Upper lobe of left lung (tissue), 6 donors: ENCODE data around the gene ASIP. TPM values are rescaled to one million over a fixed set of nuclear protein-coding genes. Genes with fewer than 3 reads are reported as not detected.
"Not testable (repeated sequence)": the region's sequence is repeated elsewhere in the genome, so short reads cannot be mapped to it uniquely, and the experiment has no call there.

ENCODE experiments used
- ATAC-seq, 2 donors: fragments of 200-7000 bp; cut with Tn5 transposase; one replicate each; pipeline ENCODE4 v1.9.1; 2022; ENCODE audit warnings: mild to moderate bottlenecking in 2 of 2, moderate library complexity in 2 of 2; ENCODE audit not compliant: low FRiP score in 2 of 2
- DNase-seq, 2 donors: peaks; one replicate each; pipeline ENCODE4 v3.0.0-alpha.2; 2019 to 2020
- H3K27ac ChIP-seq, 4 donors: fragments of 200-600 bp; sonication (generic); one replicate each; pipeline ENCODE4 v1.5.1; 2016 to 2019
- H3K27me3 ChIP-seq, 4 donors: fragments of 200-600 bp; sonication (generic); one replicate each; pipeline ENCODE4 v1.5.1; 2017 to 2019
- H3K36me3 ChIP-seq, 4 donors: fragments of 200-600 bp; sonication (generic); one replicate each; pipeline ENCODE4 v1.5.1; 2016 to 2019
- H3K4me1 ChIP-seq, 4 donors: fragments of 200-600 bp; sonication (generic); one replicate each; pipeline ENCODE4 v1.5.1; 2018 to 2019
- H3K4me3 ChIP-seq, 4 donors: fragments of 200-600 bp; sonication (generic); one replicate each; pipeline ENCODE4 v1.5.1; 2017 to 2019; ENCODE audit warnings: mild to moderate bottlenecking in 2 of 4, moderate library complexity in 1 of 4
- H3K9me3 ChIP-seq, 4 donors: fragments of 200-600 bp; sonication (generic); one replicate each; pipeline ENCODE4 v1.5.1; 2018 to 2019
- CTCF ChIP-seq, 6 experiments: fragments of 450-650 bp in 4 of 6; fragments of 200-600 bp in 2 of 6; sonication (generic) in 2 of 6; IDR thresholded peaks; one replicate each; pipeline ENCODE4 v1.5.1; 2016 to 2019; ENCODE audit warnings: antibody characterized with exemption in 6 of 6
- EP300 ChIP-seq, 4 donors: sonication (generic); formaldehyde crosslinking; IDR thresholded peaks; one replicate each; pipeline ENCODE4 v1.5.1; 2017; ENCODE audit warnings: antibody characterized with exemption in 4 of 4, control low read depth in 2 of 4
- POLR2A ChIP-seq, 4 donors: fragments of 450-650 bp; IDR thresholded peaks; one replicate each; pipeline ENCODE4 v1.5.1; 2016 to 2017; ENCODE audit warnings: antibody characterized with exemption in 4 of 4, mild to moderate bottlenecking in 2 of 4
- POLR2AphosphoS5 ChIP-seq, 2 donors: sonication (generic); formaldehyde crosslinking; IDR thresholded peaks; one replicate each; pipeline ENCODE4 v1.5.1; 2017; ENCODE audit warnings: antibody characterized with exemption in 2 of 2
- whole genome bisulfite sequencing, 2 donors: methylation state at CpG; one replicate each; pipeline ENCODE4 v1.1.5; 2017 to 2018; 5-methylcytosine and 5-hydroxymethylcytosine counted together
- total RNA-seq, 6 donors: library from RNA; depleted of rRNA in 4 of 6; stranded (reverse); fragments of >200 nt in 4 of 6; gene quantifications; one replicate each; pipeline versions ENCODE4 v1.1.0 to v1.2.1, GENCODE V29; 2016 to 2021
- donor health status: DM: no; HTN: no; CAD: no; lungs with moderate emphysema.
- donor health status: DM: no; HTN: yes; CAD: no; lungs with severe emphysema.

Gene ASIP
- total RNA-seq, 6 donors from 2014 or later, result 0.47 to 0.54 TPM; not detected in 4

GRCh38 chr20:34281177-34281576 is 40.0 kb downstream of the ASIP start:
- Histone ChIP-seq H3K27me3 (no peaks in the 10 kb centered on the region), H3K36me3 (peaks cover 10 to 79% (median 54%) of the 10 kb centered on the region in 4 donors), H3K27ac (no peak overlapping the region), H3K4me3 (no peak overlapping the region), H3K4me1 (no peaks in the 10 kb centered on the region), H3K9me3 (no peaks in the 10 kb centered on the region)
- TF ChIP-seq EP300 (IDR thresholded peaks at IDR 0.05) (no peak), CTCF (IDR thresholded peaks at IDR 0.05) (no peak), POLR2AphosphoS5 (IDR thresholded peaks at IDR 0.05) (no peak), POLR2A (IDR thresholded peaks at IDR 0.05) (no peak)
- WGBS, 2 donors, result 82 to 88% methylated on average over 3 of the region's 3 CpGs
- DNase-seq, result no peak
- ATAC-seq, result no peak

DNA sequence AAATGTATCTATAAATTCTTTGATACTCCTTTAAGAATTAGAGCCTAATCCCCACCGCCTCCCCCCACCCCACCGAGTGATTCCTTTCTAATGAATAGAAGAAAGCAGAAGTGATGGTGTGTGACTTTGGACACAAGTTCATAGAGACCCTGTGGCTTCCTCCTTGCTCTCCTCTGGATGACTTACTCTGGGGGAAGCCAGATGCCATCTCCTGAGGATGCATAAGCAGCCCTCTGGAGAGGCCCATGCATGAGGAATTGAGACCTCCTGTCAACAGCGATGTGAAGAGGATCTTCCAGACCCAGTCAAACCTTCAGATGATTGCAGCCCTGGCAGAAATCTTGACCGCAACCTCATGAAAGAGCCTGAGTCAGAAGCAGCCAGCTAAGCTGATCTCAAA is 40.8 kb downstream of the ASIP start:
- H3K36me3 ChIP-seq, result peaks cover 10 to 76% (median 50%) of the 10 kb centered on the region in 4 donors
- no peak for ATAC-seq
- WGBS, 2 donors, result 84 to 85% methylated on average over 4 of the region's 4 CpGs
- DNase-seq, result no peak
- TF ChIP-seq POLR2AphosphoS5 (IDR thresholded peaks at IDR 0.05) (no peak), CTCF (IDR thresholded peaks at IDR 0.05) (no peak), POLR2A (IDR thresholded peaks at IDR 0.05) (no peak), EP300 (IDR thresholded peaks at IDR 0.05) (no peak)
- H3K4me3 ChIP-seq, result no peak overlapping the region
- no peak overlapping the region for H3K27ac ChIP-seq
- no peaks in the 10 kb centered on the region for H3K4me1 ChIP-seq
- no peaks in the 10 kb centered on the region for H3K27me3 ChIP-seq
- H3K9me3 ChIP-seq, result no peaks in the 10 kb centered on the region

DNA sequence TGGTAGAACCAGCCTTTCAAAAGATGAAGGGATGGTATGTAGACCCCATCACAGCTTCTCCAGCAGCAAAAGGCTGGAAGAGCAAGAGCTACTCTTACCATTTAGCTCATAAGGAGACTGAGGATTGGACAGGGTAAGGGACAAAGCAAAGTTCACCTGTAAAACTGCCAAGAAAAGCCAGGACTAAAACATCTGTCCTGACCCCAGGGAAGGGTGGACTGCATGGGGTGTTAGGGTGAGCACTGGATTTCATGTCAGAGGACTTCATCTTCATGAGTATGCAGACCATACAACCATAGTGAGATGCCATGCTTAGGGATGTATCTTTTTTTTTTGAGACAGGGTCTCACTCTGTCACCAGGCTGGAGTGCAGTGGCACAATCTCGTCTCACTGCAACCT is 42.6 kb downstream of the ASIP start:
- no peak for TF ChIP-seq POLR2AphosphoS5 (IDR thresholded peaks at IDR 0.05)
- TF ChIP-seq EP300 (IDR thresholded peaks at IDR 0.05), result no peak
- no peak for TF ChIP-seq CTCF (IDR thresholded peaks at IDR 0.05)
- TF ChIP-seq POLR2A (IDR thresholded peaks at IDR 0.05), result no peak
- peaks cover 10 to 85% (median 53%) of the 10 kb centered on the region in 4 donors for H3K36me3 ChIP-seq
- WGBS, 2 donors, result 92 to 100% methylated on average over 1 of the region's 1 CpG

GRCh38 chr20:34285450-34285849 is 44.2 kb downstream of the ASIP start:
- H3K4me3 ChIP-seq, result no peak overlapping the region
- H3K9me3 ChIP-seq, result no peaks in the 10 kb centered on the region
- H3K4me1 ChIP-seq, result no peaks in the 10 kb centered on the region
- H3K36me3 ChIP-seq, result peaks cover 10 to 88% (median 56%) of the 10 kb centered on the region in 4 donors
- H3K27ac ChIP-seq, result no peak overlapping the region
- TF ChIP-seq CTCF (IDR thresholded peaks at IDR 0.05) (no peak), POLR2A (IDR thresholded peaks at IDR 0.05) (no peak), EP300 (IDR thresholded peaks at IDR 0.05) (no peak), POLR2AphosphoS5 (IDR thresholded peaks at IDR 0.05) (no peak)
- H3K27me3 ChIP-seq, result no peaks in the 10 kb centered on the region
- ATAC-seq, result no peak
- WGBS, 2 donors, result 94 to 96% methylated on average over 14 to 16 of the region's 16 CpGs
- peak in 1 of 2 donors; percentile 50 for DNase-seq

More for the DNA sequence above, 42.6 kb downstream of the ASIP start:
- Histone ChIP-seq H3K27ac (no peak overlapping the region), H3K4me3 (no peak overlapping the region), H3K27me3 (no peaks in the 10 kb centered on the region), H3K4me1 (no peaks in the 10 kb centered on the region), H3K9me3 (no peaks in the 10 kb centered on the region)
- ATAC-seq, result no peak
- DNase-seq, result no peak

- not testable (repeated sequence) for H3K4me3 ChIP-seq, ATAC-seq, H3K4me1 ChIP-seq, H3K27me3 ChIP-seq, H3K27ac ChIP-seq, H3K9me3 ChIP-seq, DNase-seq
- peaks cover 19 to 89% (median 57%) of the 10 kb centered on the region in 4 donors for H3K36me3 ChIP-seq
- WGBS, 2 donors, result 88 to 98% methylated on average over 4 to 5 of the region's 5 CpGs
Measured at GRCh38 chr20:34287500-34287899, 46.3 kb downstream of the ASIP start.
